Regular cardiac myocyte (primary cell): ENCODE results near the gene DNALI1. TPM values are rescaled to one million over a fixed set of nuclear protein-coding genes. Genes with fewer than 3 reads are reported as not detected.

Experiments
- total RNA-seq: library from RNA; depleted of rRNA; stranded (reverse); fragments of >200 nt; gene quantifications from 2 replicates; pipeline ENCODE4 v1.2.3, GENCODE V29; 2014

The DNALI1 gene
- total RNA-seq: 2.0 and 5.0 TPM in 2 replicates

DNA sequence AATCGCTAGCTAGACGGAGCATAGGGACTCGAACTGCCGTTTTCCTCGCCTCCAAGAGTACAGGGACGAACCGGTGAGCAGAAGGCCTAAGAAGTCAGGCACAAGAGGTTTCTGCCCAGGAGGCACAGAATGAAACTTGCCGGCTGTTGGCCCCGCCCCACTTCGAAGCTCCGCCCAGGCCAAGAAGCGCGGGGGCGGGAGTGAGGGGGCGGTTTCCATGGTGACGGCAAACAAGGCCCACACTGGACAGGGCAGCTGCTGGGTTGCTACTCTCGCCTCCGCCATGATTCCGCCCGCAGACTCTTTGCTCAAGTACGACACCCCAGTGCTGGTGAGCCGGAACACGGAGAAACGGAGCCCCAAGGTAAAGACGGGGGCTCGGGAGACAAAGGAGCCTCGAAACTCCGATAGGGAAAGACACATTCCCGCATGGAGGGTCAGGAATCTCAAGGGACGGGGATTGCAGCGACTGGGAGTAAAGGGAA lies at the start of gene DNALI1:
TSS of gene DNALI1 (plus strand) at position 229 of the 485 bp plus-strand sequence. CDS start at position 284, 55 bp downstream.

DNA sequence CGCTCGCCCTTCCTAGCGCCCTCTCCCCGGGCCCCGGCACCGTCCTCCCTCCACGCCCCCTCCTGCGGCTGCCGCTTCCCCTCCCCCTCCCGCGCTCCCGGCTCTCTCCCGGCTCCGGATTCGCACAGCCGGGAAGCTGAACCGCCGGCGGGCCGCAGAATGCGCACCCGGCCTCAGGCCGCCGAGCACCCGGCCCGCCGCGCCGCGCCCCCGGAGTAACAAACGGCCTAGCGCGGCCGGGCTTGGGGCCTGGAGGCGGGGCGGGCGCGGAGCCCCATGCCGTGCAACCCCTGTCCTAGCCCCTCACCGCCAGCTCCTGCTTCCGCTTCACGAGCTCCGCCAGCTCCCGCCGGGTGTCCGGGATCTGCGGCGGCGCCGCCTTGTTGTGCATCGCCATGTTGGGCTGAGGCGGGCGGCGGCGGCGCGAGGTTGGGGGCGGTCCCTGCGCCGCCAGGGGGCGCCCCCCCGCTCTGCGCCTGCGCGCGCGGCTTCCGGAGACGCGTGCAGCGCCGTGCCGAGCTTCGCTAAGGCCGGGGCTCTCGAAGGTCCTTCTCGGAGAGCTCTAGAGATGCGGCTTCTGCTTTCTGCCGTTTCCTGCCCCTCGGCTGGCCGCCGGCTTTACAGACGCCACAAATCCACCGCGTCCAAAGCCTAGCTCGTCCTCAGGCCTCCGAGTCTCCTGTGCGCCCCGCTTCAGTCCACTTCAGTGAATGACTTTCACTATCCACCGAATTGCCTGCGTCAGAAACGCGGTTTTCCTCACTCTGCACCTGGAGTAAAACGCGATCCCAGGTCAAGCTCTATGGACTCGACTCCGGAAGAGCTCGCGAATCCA lies 42.2 kb upstream of the DNALI1 start, which contains the start of gene MEAF6:
TSS of gene MEAF6 (minus strand) at position 417 of the 835 bp plus-strand sequence. CDS start at position 397, 20 bp downstream.

DNA sequence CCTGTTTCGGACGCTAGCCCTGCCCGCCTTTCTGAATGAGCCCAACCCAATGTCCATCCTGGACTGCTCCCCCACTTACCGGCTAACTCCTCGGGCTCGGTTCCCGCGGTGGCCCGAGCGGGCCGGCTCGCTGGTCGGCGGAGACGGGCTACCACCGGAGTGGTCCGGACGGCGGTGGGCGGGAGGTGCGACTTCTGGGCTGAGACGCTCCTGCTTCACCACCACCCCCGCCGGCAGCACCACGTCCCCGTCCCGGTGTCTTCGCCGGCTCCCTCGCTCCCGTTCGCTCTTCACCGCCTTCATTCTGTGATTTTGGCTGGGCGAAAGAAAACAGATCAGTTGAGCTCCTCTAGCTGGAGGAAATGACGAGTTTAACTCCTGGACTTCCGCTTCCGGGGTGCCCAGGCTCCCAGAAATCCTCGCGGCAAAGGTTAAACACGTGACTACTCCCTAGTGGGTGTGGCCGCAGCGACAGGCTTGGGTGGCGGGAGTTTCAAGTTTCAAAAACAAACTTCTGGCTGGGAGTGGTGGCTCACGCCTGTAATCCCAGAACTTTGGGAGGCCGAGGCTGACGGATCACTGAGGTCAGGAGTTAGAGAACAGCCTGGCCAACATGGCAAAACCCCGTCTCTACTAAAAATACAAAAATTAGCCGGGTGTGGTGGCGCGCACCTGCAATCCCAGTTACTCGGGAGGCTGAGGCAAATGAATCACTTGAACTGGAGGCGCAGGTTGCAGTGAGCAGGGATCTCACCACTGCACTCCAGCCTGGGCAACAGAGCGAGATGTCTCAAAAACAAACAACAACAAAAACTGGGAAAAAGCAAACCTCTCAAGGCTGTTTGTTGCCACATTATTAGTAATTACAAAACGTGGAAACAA lies 2.6 kb upstream of the DNALI1 start, which contains the start of gene SNIP1:
TSS of gene SNIP1 (minus strand) at position 367 of the 882 bp plus-strand sequence. CDS start at position 303, 64 bp downstream.

DNA sequence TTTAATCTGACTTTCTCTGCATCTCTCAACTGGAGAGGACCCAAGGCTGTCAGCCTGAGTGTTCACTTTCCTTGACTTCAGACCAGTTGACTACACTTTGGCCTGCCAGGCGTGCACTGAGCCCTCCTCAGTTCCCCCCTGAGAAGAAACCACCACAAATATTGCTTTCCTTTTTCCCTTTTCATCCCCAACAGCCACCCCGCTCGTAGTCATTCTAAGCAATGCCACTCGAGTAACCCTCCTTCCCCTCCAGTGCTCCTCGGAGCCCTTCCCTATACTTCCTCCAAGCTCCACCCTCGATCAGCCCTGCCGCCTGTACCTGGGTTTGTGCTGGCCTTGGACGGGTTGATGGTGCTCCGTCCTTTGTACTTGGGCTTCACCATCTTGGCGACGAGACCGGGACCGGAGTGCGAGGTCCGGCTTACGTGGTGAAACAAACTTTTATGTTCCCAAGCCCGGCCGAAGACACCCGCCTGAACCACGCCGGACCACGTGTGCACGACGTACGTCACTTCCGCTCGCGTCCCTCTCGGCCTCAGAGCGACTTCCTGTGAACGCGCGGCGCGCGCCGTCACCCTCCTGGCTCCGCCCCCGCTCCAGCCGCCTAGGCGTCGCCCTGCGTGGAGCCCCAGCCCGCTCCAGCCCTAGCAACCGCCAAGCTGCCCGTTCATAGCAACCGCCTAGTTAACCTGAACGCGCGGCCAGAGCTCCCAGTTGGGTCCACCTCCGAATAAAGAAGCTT lies 38.9 kb downstream of the DNALI1 start, which contains the start of gene GNL2:
TSS of gene GNL2 (minus strand) at position 498 of the 742 bp plus-strand sequence. CDS start at position 383, 115 bp downstream.

Other genes starting within 250 kb of the DNALI1 start
- gene ZC3H12A, start 82.4 kb upstream of the DNALI1 start, total RNA-seq: 6.1 and 10.4 TPM in 2 replicates
- 62.7 and 78.4 TPM in 2 replicates for gene MEAF6, start 42.2 kb upstream of the DNALI1 start, total RNA-seq
- gene SNIP1, start 2.6 kb upstream of the DNALI1 start, total RNA-seq: 10.7 and 12.7 TPM in 2 replicates
- gene GNL2, start 39.0 kb downstream of the DNALI1 start, total RNA-seq: 69.3 and 77.8 TPM in 2 replicates
- under 0.01 TPM in 1 of 2 replicates, not detected in the other for gene RSPO1, start 78.0 kb downstream of the DNALI1 start, total RNA-seq
- 1.4 and 24.2 TPM in 2 replicates for gene CDCA8, start 135.6 kb downstream of the DNALI1 start, total RNA-seq
- gene EPHA10, start 208.2 kb downstream of the DNALI1 start, total RNA-seq: under 0.01 TPM in 1 of 2 replicates, not detected in the other
- 0.38 and 0.56 TPM in 2 replicates for gene MANEAL, start 236.9 kb downstream of the DNALI1 start, total RNA-seq